ENCODE data around the gene S100PBP. TPM values are rescaled to one million over a fixed set of nuclear protein-coding genes. Genes with fewer than 3 reads are reported as not detected.

The S100PBP gene
- total RNA-seq, 2 donors from 2014 or later, result 15.6 to 27.0 TPM

DNA sequence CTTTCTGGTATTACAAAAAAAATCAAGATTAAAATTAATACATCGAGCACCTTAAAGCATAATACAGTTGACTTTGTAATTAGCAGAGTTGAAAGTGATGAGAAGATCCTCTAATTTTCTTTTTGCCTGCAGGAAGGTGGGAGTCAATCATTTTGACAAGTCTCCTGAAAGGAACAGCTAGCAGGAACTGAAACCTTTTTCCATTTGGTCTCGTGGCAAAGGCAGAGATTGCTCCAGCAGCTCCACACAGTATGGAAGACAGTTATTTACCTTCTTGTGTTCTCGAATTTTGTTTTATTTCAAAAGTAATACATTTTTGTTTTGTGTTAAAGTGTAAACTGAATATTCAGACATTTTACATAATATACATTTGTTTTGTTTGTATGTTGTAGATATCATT is 7.7 kb downstream of the S100PBP start:
- no peak for TF ChIP-seq POLR2A (IDR thresholded peaks at IDR 0.05)
- no peak for TF ChIP-seq CTCF (IDR thresholded peaks at IDR 0.05)
- no peak for ATAC-seq
- H3K27ac ChIP-seq, result no peak overlapping the region
- WGBS, 2 donors, result 79 to 83% methylated on average over 3 of the region's 3 CpGs
- H3K9me3 ChIP-seq, result no peaks in the 10 kb centered on the region
- no peaks in the 10 kb centered on the region for H3K27me3 ChIP-seq
- H3K4me3 ChIP-seq, result no peak overlapping the region
- intact Hi-C loops (cut with DNase I), result no loop called here
- H3K36me3 ChIP-seq (replicated peaks in 1 of 2; ENCODE audit: insufficient read depth in 1 of 2, low read depth in 2 of 2), result peaks cover 0 to 16% of the 10 kb centered on the region in 2 donors
- no peaks in the 10 kb centered on the region for H3K4me1 ChIP-seq
- DNase-seq, result no peak

GRCh38 chr1:32828341-32828740 is 10.9 kb downstream of the S100PBP start:
- H3K27me3 ChIP-seq, result no peaks in the 10 kb centered on the region
- no peak overlapping the region for H3K27ac ChIP-seq
- DNase-seq (no peak), ATAC-seq (no peak)
- intact Hi-C loops (cut with DNase I), result no loop called here
- H3K4me3 ChIP-seq, result no peak overlapping the region
- H3K36me3 ChIP-seq (replicated peaks in 1 of 2; ENCODE audit: insufficient read depth in 1 of 2, low read depth in 2 of 2), result peaks cover 0 to 16% of the 10 kb centered on the region in 2 donors
- H3K4me1 ChIP-seq, result no peaks in the 10 kb centered on the region
- 92 to 93% methylated on average over 7 of the region's 7 CpGs for WGBS, 2 donors
- peak in 2 of 7 experiments; percentile 11 to 21 for TF ChIP-seq CTCF (IDR thresholded peaks at IDR 0.05)
- TF ChIP-seq POLR2A (IDR thresholded peaks at IDR 0.05), result no peak
- H3K9me3 ChIP-seq, result no peaks in the 10 kb centered on the region

- Histone ChIP-seq H3K27ac (no peak overlapping the region), H3K27me3 (no peaks in the 10 kb centered on the region)
These were observed 12.8 kb downstream of the S100PBP start for GRCh38 chr1:32830092-32830852.

GRCh38 chr1:32831878-32832277 is 14.4 kb downstream of the S100PBP start:
- Histone ChIP-seq H3K27ac (no peak overlapping the region), H3K9me3 (no peaks in the 10 kb centered on the region), H3K4me1 (no peaks in the 10 kb centered on the region), H3K4me3 (no peak overlapping the region), H3K27me3 (no peaks in the 10 kb centered on the region), H3K36me3 (replicated peaks in 1 of 2; ENCODE audit: insufficient read depth in 1 of 2, low read depth in 2 of 2) (peaks cover 0 to 6% of the 10 kb centered on the region in 2 donors)
- 16 to 25% methylated on average over 1 of the region's 1 CpG for WGBS, 2 donors
- TF ChIP-seq POLR2A (IDR thresholded peaks at IDR 0.05) (no peak), CTCF (IDR thresholded peaks at IDR 0.05) (no peak)
- intact Hi-C loops (cut with DNase I), result no loop called here
- ATAC-seq (no peak), DNase-seq (no peak)

More at GRCh38 chr1:32830092-32830852, 12.8 kb downstream of the S100PBP start:
- no peak for ATAC-seq
- Histone ChIP-seq H3K4me3 (no peak overlapping the region), H3K4me1 (no peaks in the 10 kb centered on the region), H3K36me3 (replicated peaks in 1 of 2; ENCODE audit: insufficient read depth in 1 of 2, low read depth in 2 of 2) (peaks cover 0 to 16% of the 10 kb centered on the region in 2 donors), H3K9me3 (no peaks in the 10 kb centered on the region)
- 87 to 91% methylated on average over 6 of the region's 6 CpGs for WGBS, 2 donors
- no peak for DNase-seq
- TF ChIP-seq POLR2A (IDR thresholded peaks at IDR 0.05) (no peak), CTCF (IDR thresholded peaks at IDR 0.05) (no peak)
- intact Hi-C loops (cut with DNase I), result no loop called here
